Measurements from ENCODE around the gene FBLN2.

Gene FBLN2

GRCh38 chr3:13538520-13539291 lies 10.2 kb upstream of the FBLN2 start:
- TF ChIP-seq, protein P1, sequence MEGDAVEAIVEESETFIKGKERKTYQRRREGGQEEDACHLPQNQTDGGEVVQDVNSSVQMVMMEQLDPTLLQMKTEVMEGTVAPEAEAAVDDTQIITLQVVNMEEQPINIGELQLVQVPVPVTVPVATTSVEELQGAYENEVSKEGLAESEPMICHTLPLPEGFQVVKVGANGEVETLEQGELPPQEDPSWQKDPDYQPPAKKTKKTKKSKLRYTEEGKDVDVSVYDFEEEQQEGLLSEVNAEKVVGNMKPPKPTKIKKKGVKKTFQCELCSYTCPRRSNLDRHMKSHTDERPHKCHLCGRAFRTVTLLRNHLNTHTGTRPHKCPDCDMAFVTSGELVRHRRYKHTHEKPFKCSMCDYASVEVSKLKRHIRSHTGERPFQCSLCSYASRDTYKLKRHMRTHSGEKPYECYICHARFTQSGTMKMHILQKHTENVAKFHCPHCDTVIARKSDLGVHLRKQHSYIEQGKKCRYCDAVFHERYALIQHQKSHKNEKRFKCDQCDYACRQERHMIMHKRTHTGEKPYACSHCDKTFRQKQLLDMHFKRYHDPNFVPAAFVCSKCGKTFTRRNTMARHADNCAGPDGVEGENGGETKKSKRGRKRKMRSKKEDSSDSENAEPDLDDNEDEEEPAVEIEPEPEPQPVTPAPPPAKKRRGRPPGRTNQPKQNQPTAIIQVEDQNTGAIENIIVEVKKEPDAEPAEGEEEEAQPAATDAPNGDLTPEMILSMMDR (IDR thresholded peaks at IDR 0.05; ENCODE audit: insufficient read depth, low read length, missing control alignments), result no peak
- H3K4me3 ChIP-seq (ENCODE audit: low read depth, low read length), result no peak overlapping the region
- ChIA-PET POLR2A (interaction anchor here (0.6 to 0.7 kb wide), 2 partner anchors 40 to 673 kb away, joined by 3 read pairs; no protein-coding TSS in a partner anchor), CTCF (interaction anchor here (0.9 to 2.2 kb wide), 9 partner anchors 10 to 112 kb away, joined by 3 to 7 read pairs (median 4); partner anchors contain the start of gene FBLN2)
- no peak for DNase-seq (ENCODE audit: low read depth, low spot score)

DNA sequence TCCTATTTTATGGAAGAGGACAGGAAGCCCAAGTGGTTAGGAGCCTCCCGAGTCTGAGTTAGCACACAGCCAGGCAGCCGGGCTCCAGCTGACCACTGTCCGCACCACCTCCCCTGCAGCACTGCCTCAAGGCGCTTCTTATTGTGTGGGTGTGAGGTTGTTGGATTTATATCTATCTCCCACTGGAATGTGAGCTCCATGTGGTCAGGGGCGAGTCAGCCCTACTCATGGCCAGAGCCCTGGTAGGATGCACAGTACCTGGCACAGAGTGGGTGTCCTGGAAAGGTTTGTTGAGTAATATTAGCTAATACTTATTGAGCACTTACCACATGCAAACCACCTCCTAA lies 9.7 kb upstream of the FBLN2 start:
- TF ChIP-seq, protein P1 (IDR thresholded peaks at IDR 0.05; ENCODE audit: insufficient read depth, low read length, missing control alignments), result no peak
- POLR2A ChIA-PET, result interaction anchor here (0.6 to 1.4 kb wide), 3 partner anchors 14 to 672 kb away, joined by 3 read pairs; no protein-coding TSS in a partner anchor
- DNase-seq (ENCODE audit: low read depth, low spot score), result no peak
- H3K4me3 ChIP-seq (ENCODE audit: low read depth, low read length), result no peak overlapping the region
- CTCF ChIA-PET, result interaction anchor here (0.9 to 1.4 kb wide), 6 partner anchors 10 to 112 kb away, joined by 4 to 7 read pairs (median 4); partner anchors contain the start of gene FBLN2

DNA sequence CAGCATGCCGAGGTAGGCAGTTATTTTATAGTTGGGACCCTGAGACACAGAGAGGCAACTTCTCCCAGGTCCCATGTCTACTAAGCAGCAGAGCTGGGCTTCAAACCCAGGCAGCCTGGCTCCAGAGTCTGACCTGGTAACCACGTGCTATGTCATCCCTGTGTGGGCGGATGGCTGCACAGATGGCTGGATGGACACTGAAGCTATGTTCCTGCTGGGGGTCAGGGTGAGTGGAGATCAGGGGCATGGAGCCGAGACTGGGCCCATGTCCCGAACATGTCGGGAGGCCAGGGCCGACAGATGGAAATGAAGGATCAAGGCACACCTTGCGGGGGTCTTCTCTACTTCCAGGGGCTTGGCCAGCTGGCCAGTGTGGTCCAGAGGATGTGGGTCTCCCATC lies 9.3 kb upstream of the FBLN2 start:
- TF ChIP-seq, protein P1 (IDR thresholded peaks at IDR 0.05; ENCODE audit: insufficient read depth, low read length, missing control alignments), result no peak
- ChIA-PET CTCF (interaction anchor here (1.0 to 1.3 kb wide), 4 partner anchors 9 to 110 kb away, joined by 3 to 7 read pairs (median 4); partner anchors contain the start of gene FBLN2), POLR2A (interaction anchor here (0.7 to 1.4 kb wide), 2 partner anchors 15 to 41 kb away, joined by 3 read pairs; no protein-coding TSS in a partner anchor)
- DNase-seq (ENCODE audit: low read depth, low spot score), result no peak
- H3K4me3 ChIP-seq (ENCODE audit: low read depth, low read length), result no peak overlapping the region

GRCh38 chr3:13540297-13540995 lies 8.5 kb upstream of the FBLN2 start:
- ChIA-PET POLR2A (interaction anchor here (1.4 kb wide), 1 partner anchor 15 kb away, joined by 3 read pairs; no protein-coding TSS in a partner anchor), CTCF (interaction anchor here (1.1 to 1.6 kb wide), 5 partner anchors 9 to 40 kb away, joined by 3 to 7 read pairs (median 3); partner anchors contain the start of gene FBLN2)
- no peak overlapping the region for H3K4me3 ChIP-seq (ENCODE audit: low read depth, low read length)
- TF ChIP-seq, protein P1 (IDR thresholded peaks at IDR 0.05; ENCODE audit: insufficient read depth, low read length, missing control alignments), result no peak
- no peak for DNase-seq (ENCODE audit: low read depth, low spot score)

DNA sequence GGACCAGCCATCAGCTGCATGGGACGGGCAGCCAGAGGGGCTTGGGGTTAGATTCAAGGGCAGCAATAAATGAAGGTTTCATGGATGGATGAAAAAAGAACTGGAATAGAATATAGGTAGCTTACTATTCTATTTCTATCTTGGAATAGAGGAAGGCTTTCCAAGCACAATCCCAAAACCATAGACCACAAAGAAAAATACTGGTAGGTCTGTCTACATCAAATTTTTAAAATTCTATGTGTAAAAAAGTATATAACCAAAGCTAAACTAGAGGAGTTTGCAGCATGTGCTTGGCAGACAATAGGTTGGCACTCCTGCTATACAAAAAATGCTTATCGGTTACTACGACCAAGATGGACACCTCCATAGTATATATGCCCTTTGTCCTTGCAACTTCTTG lies 7.2 kb upstream of the FBLN2 start:
- POLR2A ChIA-PET, result no interaction called here
- DNase-seq (ENCODE audit: low read depth, low spot score), result no peak
- CTCF ChIA-PET, result interaction anchor here (1.3 to 1.6 kb wide), 2 partner anchors 15 to 16 kb away, joined by 3 read pairs; no protein-coding TSS in a partner anchor
- no peak overlapping the region for H3K4me3 ChIP-seq (ENCODE audit: low read depth, low read length)
- TF ChIP-seq, protein P1 (IDR thresholded peaks at IDR 0.05; ENCODE audit: insufficient read depth, low read length, missing control alignments), result no peak

DNA sequence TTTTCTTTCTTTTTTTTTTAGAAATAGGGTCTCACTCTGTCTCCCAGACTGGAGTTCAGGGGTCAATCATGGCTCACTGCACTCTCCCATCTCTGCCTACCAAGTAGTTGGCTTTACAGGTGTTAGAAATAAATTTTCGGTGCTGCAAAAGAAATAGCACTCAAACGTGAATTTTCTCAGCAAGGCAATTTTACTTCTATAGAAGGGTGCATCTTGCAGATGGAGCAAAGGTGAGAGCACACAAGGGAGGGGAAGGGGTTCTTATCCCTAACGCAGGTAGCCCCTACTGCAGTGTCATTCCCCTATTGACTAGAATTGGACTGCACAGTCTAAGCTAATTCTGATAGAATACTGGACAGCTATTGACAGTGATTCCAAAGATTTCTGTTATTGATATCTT lies 6.8 kb upstream of the FBLN2 start:
- no peak overlapping the region for H3K4me3 ChIP-seq (ENCODE audit: low read depth, low read length)
- no peak for DNase-seq (ENCODE audit: low read depth, low spot score)
- TF ChIP-seq, protein P1 (IDR thresholded peaks at IDR 0.05; ENCODE audit: insufficient read depth, low read length, missing control alignments), result no peak
- ChIA-PET POLR2A (no interaction called here), CTCF (interaction anchor here (1.2 kb wide), 1 partner anchor 106 kb away, joined by 4 read pairs; no protein-coding TSS in a partner anchor)

All from AG04449 (cell line).